HUES64 (cell line): ENCODE measurements around the gene ITGB1.
"Not testable (repeated sequence)": the region's sequence is repeated elsewhere in the genome, so short reads cannot be mapped to it uniquely, and the experiment has no call there.

Experiments used
- H3K27ac ChIP-seq: 2 replicates; pipeline ENCODE4 v1.7.0; 2013; ENCODE audit warnings: low read depth, low read length, inconsistent platforms
- H3K27me3 ChIP-seq: 2 replicates; pipeline ENCODE4 v1.6.1; 2013; ENCODE audit warnings: mild to moderate bottlenecking, low read length; ENCODE audit not compliant: insufficient read depth
- H3K36me3 ChIP-seq: 2 replicates; pipeline ENCODE4 v1.6.1; 2013; ENCODE audit warnings: mild to moderate bottlenecking, low read length; ENCODE audit not compliant: insufficient read depth
- H3K4me1 ChIP-seq: 2 replicates; pipeline ENCODE4 v1.6.1; 2013; ENCODE audit warnings: mild to moderate bottlenecking, low read length, moderate library complexity; ENCODE audit not compliant: insufficient read depth
- H3K4me3 ChIP-seq: 2 replicates; pipeline ENCODE4 v1.5.1; 2013; ENCODE audit warnings: mild to moderate bottlenecking, low read length, moderate library complexity
- H3K9ac ChIP-seq: 2 replicates; pipeline ENCODE4 v1.6.1; 2013; ENCODE audit warnings: mild to moderate bottlenecking, low read depth, low read length
- H3K9me3 ChIP-seq: 2 replicates; pipeline ENCODE4 v1.6.1; 2013; ENCODE audit warnings: low read depth, low read length; ENCODE audit not compliant: insufficient read depth
- WGBS: fragments of 150-250, 120-280 bp; methylation state at CpG from one replicate; pipeline ENCODE4 v1.1.7; 2013; ENCODE audit warnings: missing lambda C conversion rate; 5-methylcytosine and 5-hydroxymethylcytosine counted together

The ITGB1 gene

GRCh38 chr10:32930036-32930435 lies 28.0 kb downstream of the ITGB1 start:
- no peak overlapping the region for H3K4me3 ChIP-seq
- H3K9ac ChIP-seq: no peak overlapping the region
- no peaks in the 10 kb centered on the region; the same call in 1 of the 2 replicates for H3K9me3 ChIP-seq
- H3K27ac ChIP-seq: no peak overlapping the region
- no peaks in the 10 kb centered on the region for H3K4me1 ChIP-seq
- H3K36me3 ChIP-seq: peaks cover 99% of the 10 kb centered on the region
- no peaks in the 10 kb centered on the region for H3K27me3 ChIP-seq

- peaks cover 99% of the 10 kb centered on the region for H3K36me3 ChIP-seq
- no peak overlapping the region for H3K9ac ChIP-seq
- no peaks in the 10 kb centered on the region; the same call in 1 of the 2 replicates for H3K9me3 ChIP-seq
- no peak overlapping the region for H3K27ac ChIP-seq
- H3K4me1 ChIP-seq: no peaks in the 10 kb centered on the region
- H3K4me3 ChIP-seq: no peak overlapping the region
- H3K27me3 ChIP-seq: no peaks in the 10 kb centered on the region
- WGBS: 97% methylated on average over 5 of the region's 6 CpGs
Measured at GRCh38 chr10:32929634-32930033, 28.4 kb downstream of the ITGB1 start.

- peaks cover 99% of the 10 kb centered on the region for H3K36me3 ChIP-seq
- 95% methylated on average over 3 of the region's 3 CpGs for whole genome bisulfite sequencing
Measured at GRCh38 chr10:32927750-32928149, 30.3 kb downstream of the ITGB1 start.

GRCh38 chr10:32923849-32924248 lies 34.2 kb downstream of the ITGB1 start:
- peaks cover 99% of the 10 kb centered on the region for H3K36me3 ChIP-seq

More at GRCh38 chr10:32927750-32928149, 30.3 kb downstream of the ITGB1 start:
- H3K9ac ChIP-seq: no peak overlapping the region
- no peaks in the 10 kb centered on the region; the same call in 1 of the 2 replicates for H3K9me3 ChIP-seq
- H3K27ac ChIP-seq: no peak overlapping the region
- H3K27me3 ChIP-seq: no peaks in the 10 kb centered on the region
- no peak overlapping the region for H3K4me3 ChIP-seq
- no peaks in the 10 kb centered on the region for H3K4me1 ChIP-seq

GRCh38 chr10:32923134-32923533 lies 34.9 kb downstream of the ITGB1 start:
- WGBS: 94% methylated on average over 2 of the region's 2 CpGs
- Histone ChIP-seq H3K9me3 (peaks cover 6% of the 10 kb centered on the region; the same call in 1 of the 2 replicates), H3K4me1 (no peaks in the 10 kb centered on the region), H3K27me3 (no peaks in the 10 kb centered on the region), H3K9ac (no peak overlapping the region), H3K36me3 (peaks cover 100% of the 10 kb centered on the region), H3K27ac (no peak overlapping the region), H3K4me3 (no peak overlapping the region)

More at GRCh38 chr10:32923849-32924248, 34.2 kb downstream of the ITGB1 start:
- Histone ChIP-seq H3K9ac (no peak overlapping the region), H3K27ac (no peak overlapping the region), H3K4me1 (no peaks in the 10 kb centered on the region), H3K27me3 (no peaks in the 10 kb centered on the region), H3K4me3 (no peak overlapping the region), H3K9me3 (peaks cover 4% of the 10 kb centered on the region; the same call in 1 of the 2 replicates)
- 100% methylated on average over 2 of the region's 2 CpGs for WGBS

DNA sequence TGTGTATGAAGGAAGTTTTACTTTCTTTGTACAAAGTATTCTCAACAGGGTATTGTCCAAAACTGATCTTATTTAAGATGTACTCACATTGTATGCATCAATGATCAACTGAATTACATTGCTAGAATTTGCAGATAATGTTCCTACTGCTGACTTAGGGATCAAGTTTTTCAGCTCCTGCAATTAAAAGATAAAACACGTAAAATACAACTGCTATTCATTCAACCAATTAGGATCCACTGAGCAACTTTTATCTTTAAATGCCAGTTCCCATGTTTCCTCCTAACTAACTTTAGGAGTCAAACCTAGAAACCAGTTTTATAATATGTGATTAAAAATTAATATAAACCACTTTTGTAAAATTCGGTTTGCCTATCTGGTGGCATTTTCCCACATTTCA lies 35.9 kb downstream of the ITGB1 start:
- Histone ChIP-seq H3K27ac (no peak overlapping the region), H3K36me3 (peaks cover 93% of the 10 kb centered on the region), H3K4me1 (no peaks in the 10 kb centered on the region), H3K27me3 (no peaks in the 10 kb centered on the region), H3K9me3 (peaks cover 6% of the 10 kb centered on the region; the same call in 1 of the 2 replicates), H3K9ac (no peak overlapping the region), H3K4me3 (no peak overlapping the region)
- 97% methylated on average over 2 of the region's 2 CpGs for WGBS

DNA sequence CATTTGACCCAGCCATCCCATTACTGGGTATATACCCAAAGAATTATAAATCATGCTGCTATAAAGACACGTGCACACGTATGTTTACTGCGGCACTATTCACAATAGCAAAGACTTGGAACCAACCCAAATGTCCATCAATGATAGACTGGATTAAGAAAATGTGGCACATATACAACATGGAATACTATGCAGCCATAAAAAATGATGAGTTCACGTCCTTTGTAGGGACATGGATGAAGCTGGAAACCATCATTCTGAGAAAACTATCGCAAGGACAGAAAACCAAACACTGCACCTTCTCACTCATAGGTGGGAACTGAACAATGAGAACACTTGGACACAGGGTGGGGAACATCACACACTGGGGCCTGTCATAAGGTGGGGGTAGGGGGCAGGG lies 40.2 kb downstream of the ITGB1 start:
- H3K9me3 ChIP-seq, H3K4me1 ChIP-seq, H3K27ac ChIP-seq, H3K4me3 ChIP-seq, H3K9ac ChIP-seq, H3K27me3 ChIP-seq: not testable (repeated sequence)
- 96% methylated on average over 2 of the region's 5 CpGs for WGBS
- H3K36me3 ChIP-seq: peaks cover 59% of the 10 kb centered on the region

GRCh38 chr10:32911285-32912016 lies 46.6 kb downstream of the ITGB1 start:
- Histone ChIP-seq H3K27me3 (no peaks in the 10 kb centered on the region), H3K4me1 (no peaks in the 10 kb centered on the region), H3K36me3 (peaks cover 70% of the 10 kb centered on the region), H3K9me3 (no peaks in the 10 kb centered on the region), H3K9ac (no peak overlapping the region), H3K27ac (no peak overlapping the region), H3K4me3 (no peak overlapping the region)
- WGBS: 96% methylated on average over 11 of the region's 11 CpGs

DNA sequence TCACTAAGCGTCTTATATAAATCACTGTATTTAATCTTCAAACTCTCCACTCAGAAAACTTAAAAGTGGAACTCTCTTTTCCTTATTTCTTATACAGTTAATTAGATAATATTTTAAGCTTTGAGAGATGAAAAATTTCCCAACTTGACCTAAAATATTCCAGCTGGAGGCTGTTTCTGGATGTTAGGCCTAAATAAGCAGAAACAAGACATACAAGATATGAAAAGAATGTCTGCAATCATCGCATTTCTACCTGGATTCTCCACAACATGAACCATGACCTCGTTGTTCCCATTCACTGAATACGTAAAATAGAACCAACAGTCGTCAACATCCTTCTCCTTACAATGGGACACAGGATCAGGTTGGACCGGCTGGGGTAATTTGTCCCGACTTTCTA lies 48.1 kb downstream of the ITGB1 start:
- not testable (repeated sequence) for H3K9ac ChIP-seq, H3K4me3 ChIP-seq, H3K27me3 ChIP-seq, H3K9me3 ChIP-seq, H3K4me1 ChIP-seq, H3K27ac ChIP-seq
- peaks cover 80% of the 10 kb centered on the region for H3K36me3 ChIP-seq
- WGBS: 87% methylated on average over 2 of the region's 7 CpGs

DNA sequence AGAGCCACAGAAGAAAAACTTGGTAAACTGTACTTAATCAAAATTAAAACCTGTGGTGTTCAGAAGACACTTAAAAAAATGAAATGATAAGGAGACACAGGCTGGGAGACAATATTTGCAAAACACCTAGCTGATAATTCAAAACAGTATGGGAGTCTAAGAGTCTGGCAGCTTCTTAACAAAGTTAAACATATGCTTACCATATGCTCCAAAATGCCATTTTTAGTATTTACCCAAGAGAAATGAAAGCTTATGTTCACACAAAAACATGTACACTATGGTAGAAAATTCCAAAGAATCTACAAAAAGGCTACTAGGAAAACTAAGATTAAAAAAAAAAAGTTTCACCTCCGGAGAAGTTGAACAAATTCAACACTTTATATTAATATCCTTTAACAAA lies 48.6 kb downstream of the ITGB1 start:
- Histone ChIP-seq H3K27me3 (no peaks in the 10 kb centered on the region), H3K36me3 (peaks cover 85% of the 10 kb centered on the region), H3K9me3 (no peaks in the 10 kb centered on the region), H3K4me1 (no peaks in the 10 kb centered on the region), H3K27ac (no peak overlapping the region), H3K4me3 (no peak overlapping the region), H3K9ac (no peak overlapping the region)
- WGBS: 98% methylated on average over 1 of the region's 1 CpG

GRCh38 chr10:32906595-32906994 lies 51.4 kb downstream of the ITGB1 start:
- Histone ChIP-seq H3K4me1 (no peaks in the 10 kb centered on the region), H3K4me3 (no peak overlapping the region), H3K9me3 (no peaks in the 10 kb centered on the region), H3K27ac (no peak overlapping the region), H3K36me3 (peaks cover 99% of the 10 kb centered on the region), H3K27me3 (no peaks in the 10 kb centered on the region), H3K9ac (no peak overlapping the region)
- WGBS: 98% methylated on average over 4 of the region's 4 CpGs

- H3K36me3 ChIP-seq: peaks cover 91% of the 10 kb centered on the region
- H3K27me3 ChIP-seq: no peaks in the 10 kb centered on the region
- no peak overlapping the region for H3K27ac ChIP-seq
- no peaks in the 10 kb centered on the region for H3K4me1 ChIP-seq
- H3K9ac ChIP-seq: no peak overlapping the region
- no peaks in the 10 kb centered on the region for H3K9me3 ChIP-seq
- 94% methylated on average over 3 of the region's 3 CpGs for WGBS
- no peak overlapping the region for H3K4me3 ChIP-seq
Measured at GRCh38 chr10:32905466-32905865, 52.6 kb downstream of the ITGB1 start.
